Measurements from ENCODE around the gene CPE.

Gene CPE

GRCh38 chr4:165360985-165361670 is 17.7 kb upstream of the CPE start:
- no peak overlapping the region for H3K4me3 ChIP-seq
- no peaks in the 10 kb centered on the region for H3K9me3 ChIP-seq (ENCODE audit: low read depth, low read length)
- H3K27ac ChIP-seq: no peak overlapping the region
- H3K9ac ChIP-seq (ENCODE audit: insufficient read length): no peak overlapping the region
- no peak for DNase-seq (ENCODE audit: low read depth, low spot score)
- TF ChIP-seq POLR2AphosphoS5 (IDR thresholded peaks at IDR 0.05; ENCODE audit: borderline replicate concordance, low read depth, low read length): no peak
- no peak for TF ChIP-seq EZH2 (IDR thresholded peaks at IDR 0.05)
- no peak for TF ChIP-seq FOXP2 (optimal IDR thresholded peaks at IDR 0.05; ENCODE audit: control extremely low read depth, extremely low read length, insufficient read depth)
- H3K36me3 ChIP-seq (ENCODE audit: insufficient read depth, low read length): no peaks in the 10 kb centered on the region

GRCh38 chr4:165361810-165362209 is 17.0 kb upstream of the CPE start:
- Histone ChIP-seq H3K36me3 (ENCODE audit: insufficient read depth, low read length) (no peaks in the 10 kb centered on the region), H3K4me3 (no peak overlapping the region), H3K9ac (ENCODE audit: insufficient read length) (no peak overlapping the region), H3K9me3 (ENCODE audit: low read depth, low read length) (no peaks in the 10 kb centered on the region), H3K27ac (no peak overlapping the region)
- no peak for DNase-seq (ENCODE audit: low read depth, low spot score)
- no peak for TF ChIP-seq FOXP2 (optimal IDR thresholded peaks at IDR 0.05; ENCODE audit: control extremely low read depth, extremely low read length, insufficient read depth)
- TF ChIP-seq POLR2AphosphoS5 (IDR thresholded peaks at IDR 0.05; ENCODE audit: borderline replicate concordance, low read depth, low read length): no peak
- TF ChIP-seq EZH2 (IDR thresholded peaks at IDR 0.05): no peak

- H3K9ac ChIP-seq (ENCODE audit: insufficient read length): no peak overlapping the region
These were observed 14.2 kb upstream of the CPE start for GRCh38 chr4:165364452-165365080.

GRCh38 chr4:165367040-165367439 is 11.8 kb upstream of the CPE start:
- no peak overlapping the region for H3K27ac ChIP-seq
- TF ChIP-seq EZH2 (IDR thresholded peaks at IDR 0.05) (no peak), FOXP2 (optimal IDR thresholded peaks at IDR 0.05; ENCODE audit: control extremely low read depth, extremely low read length, insufficient read depth) (no peak), POLR2AphosphoS5 (IDR thresholded peaks at IDR 0.05; ENCODE audit: borderline replicate concordance, low read depth, low read length) (no peak)
- no peak for DNase-seq (ENCODE audit: low read depth, low spot score)
- no peak overlapping the region for H3K4me3 ChIP-seq
- H3K36me3 ChIP-seq (ENCODE audit: insufficient read depth, low read length): no peaks in the 10 kb centered on the region
- H3K9ac ChIP-seq (ENCODE audit: insufficient read length): no peak overlapping the region
- no peaks in the 10 kb centered on the region for H3K9me3 ChIP-seq (ENCODE audit: low read depth, low read length)

More at GRCh38 chr4:165364452-165365080, 14.2 kb upstream of the CPE start:
- H3K4me3 ChIP-seq: no peak overlapping the region
- no peak for DNase-seq (ENCODE audit: low read depth, low spot score)
- no peak overlapping the region for H3K27ac ChIP-seq
- no peaks in the 10 kb centered on the region for H3K9me3 ChIP-seq (ENCODE audit: low read depth, low read length)
- H3K36me3 ChIP-seq (ENCODE audit: insufficient read depth, low read length): no peaks in the 10 kb centered on the region
- TF ChIP-seq EZH2 (IDR thresholded peaks at IDR 0.05): no peak
- TF ChIP-seq POLR2AphosphoS5 (IDR thresholded peaks at IDR 0.05; ENCODE audit: borderline replicate concordance, low read depth, low read length): no peak
- no peak for TF ChIP-seq FOXP2 (optimal IDR thresholded peaks at IDR 0.05; ENCODE audit: control extremely low read depth, extremely low read length, insufficient read depth)

GRCh38 chr4:165368114-165368513 is 10.7 kb upstream of the CPE start:
- no peak for TF ChIP-seq FOXP2 (optimal IDR thresholded peaks at IDR 0.05; ENCODE audit: control extremely low read depth, extremely low read length, insufficient read depth)
- no peak for TF ChIP-seq POLR2AphosphoS5 (IDR thresholded peaks at IDR 0.05; ENCODE audit: borderline replicate concordance, low read depth, low read length)
- no peak for TF ChIP-seq EZH2 (IDR thresholded peaks at IDR 0.05)
- no peak overlapping the region for H3K27ac ChIP-seq
- no peak for DNase-seq (ENCODE audit: low read depth, low spot score)
- no peaks in the 10 kb centered on the region for H3K9me3 ChIP-seq (ENCODE audit: low read depth, low read length)
- no peak overlapping the region for H3K4me3 ChIP-seq
- no peak overlapping the region for H3K9ac ChIP-seq (ENCODE audit: insufficient read length)
- no peaks in the 10 kb centered on the region for H3K36me3 ChIP-seq (ENCODE audit: insufficient read depth, low read length)

GRCh38 chr4:165368567-165368966 is 10.2 kb upstream of the CPE start:
- Histone ChIP-seq H3K9me3 (ENCODE audit: low read depth, low read length) (no peaks in the 10 kb centered on the region), H3K4me3 (no peak overlapping the region), H3K36me3 (ENCODE audit: insufficient read depth, low read length) (no peaks in the 10 kb centered on the region), H3K27ac (no peak overlapping the region), H3K9ac (ENCODE audit: insufficient read length) (no peak overlapping the region)
- no peak for TF ChIP-seq POLR2AphosphoS5 (IDR thresholded peaks at IDR 0.05; ENCODE audit: borderline replicate concordance, low read depth, low read length)
- no peak for TF ChIP-seq FOXP2 (optimal IDR thresholded peaks at IDR 0.05; ENCODE audit: control extremely low read depth, extremely low read length, insufficient read depth)
- no peak for TF ChIP-seq EZH2 (IDR thresholded peaks at IDR 0.05)
- no peak for DNase-seq (ENCODE audit: low read depth, low spot score)

GRCh38 chr4:165369522-165369921 is 9.3 kb upstream of the CPE start:
- Histone ChIP-seq H3K4me3 (no peak overlapping the region), H3K9me3 (ENCODE audit: low read depth, low read length) (no peaks in the 10 kb centered on the region), H3K36me3 (ENCODE audit: insufficient read depth, low read length) (no peaks in the 10 kb centered on the region), H3K9ac (ENCODE audit: insufficient read length) (no peak overlapping the region), H3K27ac (no peak overlapping the region)
- no peak for DNase-seq (ENCODE audit: low read depth, low spot score)
- TF ChIP-seq FOXP2 (optimal IDR thresholded peaks at IDR 0.05; ENCODE audit: control extremely low read depth, extremely low read length, insufficient read depth) (no peak), EZH2 (IDR thresholded peaks at IDR 0.05) (no peak), POLR2AphosphoS5 (IDR thresholded peaks at IDR 0.05; ENCODE audit: borderline replicate concordance, low read depth, low read length) (no peak)

GRCh38 chr4:165370530-165370929 is 8.3 kb upstream of the CPE start:
- Histone ChIP-seq H3K27ac (no peak overlapping the region), H3K9ac (ENCODE audit: insufficient read length) (no peak overlapping the region), H3K36me3 (ENCODE audit: insufficient read depth, low read length) (no peaks in the 10 kb centered on the region), H3K9me3 (ENCODE audit: low read depth, low read length) (no peaks in the 10 kb centered on the region), H3K4me3 (no peak overlapping the region)
- no peak for TF ChIP-seq EZH2 (IDR thresholded peaks at IDR 0.05)
- no peak for TF ChIP-seq POLR2AphosphoS5 (IDR thresholded peaks at IDR 0.05; ENCODE audit: borderline replicate concordance, low read depth, low read length)
- TF ChIP-seq FOXP2 (optimal IDR thresholded peaks at IDR 0.05; ENCODE audit: control extremely low read depth, extremely low read length, insufficient read depth): no peak
- no peak for DNase-seq (ENCODE audit: low read depth, low spot score)

Data from SK-N-MC (cell line).